Nephron (organoid): ENCODE measurements around the gene SH3PXD2A.

Experiments used
- H3K27ac Mint-ChIP-seq, 3 experiments: 2 replicates each; pipeline ENCODE4 v1.8.0; 2020; ENCODE audit warnings: mixed read lengths in 3 of 3, mild to moderate bottlenecking in 2 of 3, moderate library complexity in 1 of 3
- H3K27me3 Mint-ChIP-seq: 2 replicates; pipeline ENCODE4 v1.8.0; 2021; ENCODE audit warnings: low read depth, mild to moderate bottlenecking, moderate library complexity, mixed read lengths
- H3K36me3 Mint-ChIP-seq: 2 replicates; pipeline ENCODE4 v1.8.0; 2020; ENCODE audit warnings: low read depth, mixed read lengths
- H3K4me1 Mint-ChIP-seq: 2 replicates; pipeline ENCODE4 v1.8.0; 2020; ENCODE audit warnings: mixed read lengths
- H3K4me3 Mint-ChIP-seq, 3 experiments: 2 replicates each; pipeline ENCODE4 v1.8.0; 2020; ENCODE audit warnings: mild to moderate bottlenecking in 3 of 3, mixed read lengths in 3 of 3, moderate library complexity in 2 of 3
- H3K9me3 Mint-ChIP-seq: 2 replicates; pipeline ENCODE4 v1.8.0; 2020; ENCODE audit warnings: mixed read lengths
- TF ChIP-seq, protein P1 (sequence below), 3 experiments: fragments of 200-600 bp; sonication (generic); IDR thresholded peaks; one replicate each; pipeline ENCODE4 v1.5.0; 2021; ENCODE audit warnings: antibody characterized with exemption in 3 of 3; ENCODE audit not compliant: unreplicated experiment in 3 of 3

Gene SH3PXD2A

DNA sequence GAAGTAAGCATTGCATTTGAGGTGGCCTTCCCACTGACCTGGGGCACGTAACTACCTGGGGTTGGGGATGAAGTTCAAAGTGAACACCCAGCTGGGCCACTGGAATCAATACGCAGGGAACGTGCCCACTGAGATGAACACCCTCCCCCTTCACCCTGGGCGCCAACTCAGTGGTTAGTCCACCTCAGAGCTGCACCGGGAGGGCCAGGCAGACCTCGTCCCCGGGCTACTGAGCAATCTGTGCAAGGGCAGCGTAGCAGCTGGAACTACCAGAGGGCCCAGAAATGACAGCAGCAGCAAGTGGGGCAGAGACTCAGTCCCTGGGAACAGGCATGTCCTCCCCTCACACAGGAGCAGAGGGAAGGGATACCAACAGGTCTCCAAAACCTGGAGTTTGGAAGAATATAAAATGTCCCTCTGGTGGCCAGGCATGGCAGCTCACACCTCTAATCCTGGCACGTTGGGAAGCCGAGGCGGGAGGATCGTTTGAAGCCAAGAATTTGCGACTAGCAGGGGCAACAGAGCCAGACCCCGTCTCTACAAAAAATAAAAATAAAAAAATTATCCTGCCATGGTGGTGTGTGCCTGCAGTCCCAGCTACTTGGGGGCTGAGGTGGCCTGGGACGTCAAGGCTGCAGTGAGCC is 143.9 kb downstream of the SH3PXD2A start:
- H3K4me3 Mint-ChIP-seq, result no peak overlapping the region
- no peaks in the 10 kb centered on the region for H3K27me3 Mint-ChIP-seq
- no peaks in the 10 kb centered on the region for H3K9me3 Mint-ChIP-seq
- no peak overlapping the region for H3K27ac Mint-ChIP-seq
- H3K4me1 Mint-ChIP-seq, result peaks cover 11% of the 10 kb centered on the region
- H3K36me3 Mint-ChIP-seq, result no peaks in the 10 kb centered on the region
- TF ChIP-seq, protein P1, sequence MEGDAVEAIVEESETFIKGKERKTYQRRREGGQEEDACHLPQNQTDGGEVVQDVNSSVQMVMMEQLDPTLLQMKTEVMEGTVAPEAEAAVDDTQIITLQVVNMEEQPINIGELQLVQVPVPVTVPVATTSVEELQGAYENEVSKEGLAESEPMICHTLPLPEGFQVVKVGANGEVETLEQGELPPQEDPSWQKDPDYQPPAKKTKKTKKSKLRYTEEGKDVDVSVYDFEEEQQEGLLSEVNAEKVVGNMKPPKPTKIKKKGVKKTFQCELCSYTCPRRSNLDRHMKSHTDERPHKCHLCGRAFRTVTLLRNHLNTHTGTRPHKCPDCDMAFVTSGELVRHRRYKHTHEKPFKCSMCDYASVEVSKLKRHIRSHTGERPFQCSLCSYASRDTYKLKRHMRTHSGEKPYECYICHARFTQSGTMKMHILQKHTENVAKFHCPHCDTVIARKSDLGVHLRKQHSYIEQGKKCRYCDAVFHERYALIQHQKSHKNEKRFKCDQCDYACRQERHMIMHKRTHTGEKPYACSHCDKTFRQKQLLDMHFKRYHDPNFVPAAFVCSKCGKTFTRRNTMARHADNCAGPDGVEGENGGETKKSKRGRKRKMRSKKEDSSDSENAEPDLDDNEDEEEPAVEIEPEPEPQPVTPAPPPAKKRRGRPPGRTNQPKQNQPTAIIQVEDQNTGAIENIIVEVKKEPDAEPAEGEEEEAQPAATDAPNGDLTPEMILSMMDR (IDR thresholded peaks at IDR 0.05; ENCODE audit: unreplicated experiment in 3 of 3), result peak in 1 of 3 experiments; percentile 11

DNA sequence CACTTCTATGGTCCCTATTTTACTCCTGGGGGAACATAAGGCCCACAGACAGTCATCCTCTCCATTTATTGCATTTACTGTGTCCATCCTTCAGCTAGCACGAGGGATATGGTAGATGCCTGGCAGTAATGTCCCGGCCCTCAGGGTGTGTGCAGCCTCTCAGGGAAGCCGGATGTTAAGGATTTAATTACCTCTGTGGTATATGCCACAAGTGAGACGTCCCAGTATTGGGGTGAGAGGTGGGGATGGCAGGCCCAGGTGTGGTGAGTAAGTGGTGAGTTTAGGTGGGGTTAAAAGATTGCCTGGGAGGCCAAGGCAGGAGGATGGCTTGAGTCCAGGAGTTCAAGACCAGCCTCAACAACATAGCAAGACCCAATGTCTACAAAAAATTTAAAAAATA is 144.9 kb downstream of the SH3PXD2A start:
- H3K4me3 Mint-ChIP-seq, result no peak overlapping the region
- H3K36me3 Mint-ChIP-seq, result no peaks in the 10 kb centered on the region
- H3K27me3 Mint-ChIP-seq, result no peaks in the 10 kb centered on the region
- TF ChIP-seq, protein P1 (IDR thresholded peaks at IDR 0.05; ENCODE audit: unreplicated experiment in 3 of 3), result no peak
- H3K27ac Mint-ChIP-seq, result no peak overlapping the region
- H3K9me3 Mint-ChIP-seq, result no peaks in the 10 kb centered on the region
- peaks cover 11% of the 10 kb centered on the region for H3K4me1 Mint-ChIP-seq

GRCh38 chr10:103709341-103709920 is 145.9 kb downstream of the SH3PXD2A start:
- Mint-ChIP-seq H3K27me3 (no peaks in the 10 kb centered on the region), H3K9me3 (no peaks in the 10 kb centered on the region), H3K4me3 (no peak overlapping the region), H3K4me1 (peaks cover 11% of the 10 kb centered on the region), H3K36me3 (no peaks in the 10 kb centered on the region), H3K27ac (no peak overlapping the region)
- TF ChIP-seq, protein P1 (IDR thresholded peaks at IDR 0.05; ENCODE audit: unreplicated experiment in 3 of 3), result no peak

- no peak overlapping the region for H3K4me3 Mint-ChIP-seq
- H3K4me1 Mint-ChIP-seq, result peaks cover 9% of the 10 kb centered on the region
- TF ChIP-seq, protein P1 (IDR thresholded peaks at IDR 0.05; ENCODE audit: unreplicated experiment in 3 of 3), result no peak
These were observed 146.6 kb downstream of the SH3PXD2A start for GRCh38 chr10:103708627-103709288.

GRCh38 chr10:103707956-103708626 is 147.3 kb downstream of the SH3PXD2A start:
- Mint-ChIP-seq H3K4me3 (no peak overlapping the region), H3K27ac (no peak overlapping the region), H3K9me3 (no peaks in the 10 kb centered on the region), H3K27me3 (no peaks in the 10 kb centered on the region), H3K36me3 (no peaks in the 10 kb centered on the region), H3K4me1 (peaks cover 2% of the 10 kb centered on the region)
- TF ChIP-seq, protein P1 (IDR thresholded peaks at IDR 0.05; ENCODE audit: unreplicated experiment in 3 of 3), result no peak

More at GRCh38 chr10:103708627-103709288, 146.6 kb downstream of the SH3PXD2A start:
- Mint-ChIP-seq H3K9me3 (no peaks in the 10 kb centered on the region), H3K27me3 (no peaks in the 10 kb centered on the region), H3K36me3 (no peaks in the 10 kb centered on the region), H3K27ac (no peak overlapping the region)
